OCI-LY7 (cell line): Measurements from ENCODE around the gene ABCA7. TPM values are rescaled to one million over a fixed set of nuclear protein-coding genes. Genes with fewer than 3 reads are reported as not detected.
A peak's percentile ranks its signal among the peaks of the same experiment; 100 is the strongest.

ENCODE experiments used
- BruUV-seq: library from RNA; stranded (reverse); fragments of 400-500 nt; replicated peaks from 2 replicates; lab custom pipeline; 2021; lab: Mats Ljungman, UMichigan
- CTCF ChIA-PET: fragments of 300-600 bp; sonication (Branson Sonifier 250); formaldehyde crosslinking; loops from one replicate; lab custom pipeline; 2022; ENCODE audit warnings: antibody characterized with exemption; ENCODE audit not compliant: unreplicated experiment; lab: Charles Lee
- POLR2A ChIA-PET: fragments of 300-600 bp; sonication (Branson Sonifier 250); formaldehyde crosslinking; loops from one replicate; lab custom pipeline; 2022; ENCODE audit warnings: antibody characterized with exemption; lab: Charles Lee
- DNase-seq: peaks from one replicate; pipeline ENCODE4 v3.0.0-alpha.2; 2015; ENCODE audit warnings: low spot score
- H2AFZ ChIP-seq: fragments of 200-600 bp; sonication (generic), shearing (Covaris generic); 2 replicates; pipeline ENCODE4 v1.6.1; 2014; ENCODE audit warnings: mild to moderate bottlenecking, antibody characterized with exemption, low read length, moderate library complexity
- H3K27ac ChIP-seq: fragments of 200-600 bp; sonication (generic); 2 replicates; pipeline ENCODE4 v1.5.1; 2014; ENCODE audit warnings: mixed run types, low read depth, mild to moderate bottlenecking, moderate library complexity, low read length, inconsistent platforms; ENCODE audit not compliant: poor library complexity, severe bottlenecking
- H3K36me3 ChIP-seq: fragments of 200-600 bp; sonication (generic); 2 replicates; pipeline ENCODE4 v1.6.1; 2014; ENCODE audit warnings: mild to moderate bottlenecking, antibody characterized with exemption, low read length, moderate library complexity, mixed read lengths; ENCODE audit not compliant: insufficient read depth
- H3K4me1 ChIP-seq: fragments of 200-600 bp; sonication (generic); 2 replicates; pipeline ENCODE4 v1.5.1; 2014; ENCODE audit warnings: mild to moderate bottlenecking, low read length; ENCODE audit not compliant: insufficient read depth, poor library complexity, severe bottlenecking
- H3K4me2 ChIP-seq: fragments of 200-600 bp; sonication (generic); 2 replicates; pipeline ENCODE4 v1.6.1; 2014; ENCODE audit warnings: mild to moderate bottlenecking, low read length
- H3K4me3 ChIP-seq: fragments of 200-600 bp; sonication (generic); 2 replicates; pipeline ENCODE4 v1.5.1; 2014; ENCODE audit warnings: mild to moderate bottlenecking, low read depth, low read length; ENCODE audit not compliant: poor library complexity, severe bottlenecking
- H3K79me2 ChIP-seq: fragments of 200-600 bp; sonication (generic); 2 replicates; pipeline ENCODE4 v1.6.1; 2016; ENCODE audit warnings: low read depth, mild to moderate bottlenecking, low read length, moderate library complexity, mixed read lengths; ENCODE audit not compliant: insufficient read depth
- H3K9me2 ChIP-seq: fragments of 200-600 bp; sonication (generic); 2 replicates; pipeline ENCODE4 v1.6.1; 2016; ENCODE audit warnings: mild to moderate bottlenecking, low read length, mixed read lengths; ENCODE audit not compliant: insufficient read depth
- H3K9me3 ChIP-seq: fragments of 200-600 bp; sonication (generic); 2 replicates; pipeline ENCODE4 v1.6.1; 2014; ENCODE audit warnings: mild to moderate bottlenecking, mixed run types, low read length, mixed read lengths
- H4K20me1 ChIP-seq: fragments of 200-600 bp; sonication (generic); 2 replicates; pipeline ENCODE4 v1.6.1; 2014; ENCODE audit warnings: mild to moderate bottlenecking, antibody characterized with exemption, low read length, moderate library complexity, mixed read lengths; ENCODE audit not compliant: insufficient read depth
- CTCF ChIP-seq: fragments of 200-600 bp; sonication (generic); conservative IDR thresholded peaks from 2 replicates; pipeline ENCODE4 v1.5.1; 2014; ENCODE audit warnings: mild to moderate bottlenecking, antibody characterized with exemption, low read length, moderate library complexity, mixed read lengths
- EZH2phosphoT487 ChIP-seq: fragments of 200-600 bp; sonication (generic); IDR thresholded peaks from 2 replicates; pipeline ENCODE4 v1.6.1; 2018; ENCODE audit warnings: low read depth, borderline replicate concordance, mild to moderate bottlenecking, mixed run types, antibody characterized with exemption, low read length, moderate library complexity, mixed read lengths
- intact Hi-C: fragments of 100-400 bp; cut with micrococcal nuclease; formaldehyde crosslinking; loops from one replicate; pipeline ENCODE4 v1.10.0; 2022; ENCODE audit not compliant: unreplicated experiment
- total RNA-seq, 2 experiments: library from RNA; depleted of rRNA in 1 of 2; stranded (reverse); fragments of >200 nt in 1 of 2; shearing (Covaris generic) in 1 of 2; gene quantifications; 2 replicates each; pipeline ENCODE4 v1.2.3, GENCODE V29; 2014 to 2022

The ABCA7 gene
- total RNA-seq, 2 experiments from 2014 or later = 43.3 to 66.6 TPM

GRCh38 chr19:1093330-1093729 lies 53.4 kb downstream of the ABCA7 start:
- Histone ChIP-seq H3K27ac (no peak overlapping the region), H4K20me1 (0 out of 2 replicates have a peak, but pooled peaks cover 4% of the 10 kb centered on the region), H3K79me2 (peaks cover 23% of the 10 kb centered on the region), H3K9me2 (no peaks in the 10 kb centered on the region), H3K4me2 (peak overlapping the region; percentile 89), H3K4me1 (peaks cover 38% of the 10 kb centered on the region), H3K9me3 (no peaks in the 10 kb centered on the region), H2AFZ (no peak overlapping the region), H3K36me3 (peaks cover 47% of the 10 kb centered on the region), H3K4me3 (peak overlapping the region; percentile 95)
- intact Hi-C loops = no loop called here
- TF ChIP-seq EZH2phosphoT487 (no peak), CTCF (no peak)
- ChIA-PET CTCF (no interaction called here), POLR2A (interaction anchor here (1.0 kb wide), 1 partner anchor 176 kb away, joined by 3 read pairs; the partner anchor contains the start of gene CIRBP)
- BruUV-seq = no TSS peak
- DNase-seq = no peak

- H3K27ac ChIP-seq = no peak overlapping the region
- BruUV-seq = no TSS peak
- H2AFZ ChIP-seq = no peak overlapping the region
- POLR2A ChIA-PET = interaction anchor here (0.8 to 1.0 kb wide), 2 partner anchors 150 to 175 kb away, joined by 3 read pairs; partner anchors contain the start of gene CIRBP
- H3K9me3 ChIP-seq = no peaks in the 10 kb centered on the region
- H3K4me3 ChIP-seq = peak overlapping the region; percentile 95
- H3K79me2 ChIP-seq = peaks cover 23% of the 10 kb centered on the region
- TF ChIP-seq CTCF (no peak), EZH2phosphoT487 (no peak)
- peaks cover 41% of the 10 kb centered on the region for H3K36me3 ChIP-seq
- intact Hi-C loops = no loop called here
- 0 out of 2 replicates have a peak, but pooled peaks cover 4% of the 10 kb centered on the region for H4K20me1 ChIP-seq
- peak overlapping the region; percentile 89 for H3K4me2 ChIP-seq
- no peaks in the 10 kb centered on the region for H3K9me2 ChIP-seq
- CTCF ChIA-PET = no interaction called here
- peaks cover 31% of the 10 kb centered on the region for H3K4me1 ChIP-seq
- no peak for DNase-seq
Measured at GRCh38 chr19:1093811-1094553, 54.1 kb downstream of the ABCA7 start.

- Histone ChIP-seq H4K20me1 (0 out of 2 replicates have a peak, but pooled peaks cover 4% of the 10 kb centered on the region), H3K9me2 (no peaks in the 10 kb centered on the region), H3K4me2 (peak overlapping the region; percentile 89), H3K36me3 (peaks cover 34% of the 10 kb centered on the region), H3K27ac (peak overlapping the region; percentile 19), H3K9me3 (no peaks in the 10 kb centered on the region), H3K4me1 (peaks cover 25% of the 10 kb centered on the region), H3K79me2 (peaks cover 23% of the 10 kb centered on the region), H2AFZ (no peak overlapping the region), H3K4me3 (peak overlapping the region; percentile 95)
- BruUV-seq = no TSS peak
- CTCF ChIA-PET = no interaction called here
- no peak for TF ChIP-seq EZH2phosphoT487
- TF ChIP-seq CTCF = no peak
- no peak for DNase-seq
- POLR2A ChIA-PET = interaction anchor here (0.8 to 1.0 kb wide), 2 partner anchors 150 to 174 kb away, joined by 3 read pairs; partner anchors contain the start of gene CIRBP
- intact Hi-C loops = no loop called here
Measured at GRCh38 chr19:1094655-1094977, 54.7 kb downstream of the ABCA7 start.
